HepG2 (cell line): ENCODE results near the gene ATG13.

Source experiments
- CHCHD3 ChIP-seq: sonication (generic); formaldehyde crosslinking; IDR thresholded peaks from 2 replicates; pipeline ENCODE4 v1.8.0; 2022; ENCODE audit warnings: mild to moderate bottlenecking, missing genetic modification reagents, moderate library complexity
- EP300 ChIP-seq, 3 experiments: sonication (generic) in 1 of 3; formaldehyde crosslinking in 1 of 3; IDR thresholded peaks; 2 replicates each; pipeline versions ENCODE4 v1.5.1 to v1.6.1; 2011 to 2020; ENCODE audit warnings: low read depth in 2 of 3, low read length in 2 of 3, borderline replicate concordance in 1 of 3, improper control_type of control experiment in 1 of 3, mild to moderate bottlenecking in 1 of 3, missing genetic modification reagents in 1 of 3, moderate library complexity in 1 of 3
- JUNB ChIP-seq: sonication (generic); formaldehyde crosslinking; IDR thresholded peaks from 2 replicates; pipeline ENCODE4 v1.8.0; 2022; ENCODE audit warnings: missing genetic modification reagents, mild to moderate bottlenecking, borderline replicate concordance
- KLF11 ChIP-seq: IDR thresholded peaks from 2 replicates; pipeline ENCODE4 v1.6.1; 2016; ENCODE audit warnings: missing compliant biosample characterization
- NFE2 ChIP-seq: sonication (generic); formaldehyde crosslinking; IDR thresholded peaks from 2 replicates; pipeline ENCODE4 v1.4.0; 2020; ENCODE audit warnings: missing genetic modification reagents
- RAD21 ChIP-seq: fragments of 450-650 bp; formaldehyde crosslinking; IDR thresholded peaks from 2 replicates; pipeline ENCODE4 v1.5.0; 2020; ENCODE audit warnings: mild to moderate bottlenecking
- SRF ChIP-seq: IDR thresholded peaks from 2 replicates; pipeline ENCODE4 v1.6.1; 2011; ENCODE audit warnings: mild to moderate bottlenecking, low read depth, low read length, moderate library complexity
- TAF1 ChIP-seq: sonication (generic); formaldehyde crosslinking; IDR thresholded peaks from 2 replicates; pipeline ENCODE4 v1.4.0; 2020; ENCODE audit warnings: missing genetic modification reagents
- TOE1 ChIP-seq: sonication (generic); formaldehyde crosslinking; IDR thresholded peaks from 2 replicates; pipeline ENCODE4 v1.4.0; 2020; ENCODE audit warnings: mild to moderate bottlenecking, missing genetic modification reagents
- TF ChIP-seq, protein P1 (sequence below): sonication (generic); formaldehyde crosslinking; IDR thresholded peaks from 2 replicates; pipeline ENCODE4 v1.8.1; 2022; ENCODE audit warnings: low read depth, mild to moderate bottlenecking, missing genetic modification reagents
- TF ChIP-seq, protein P2 (sequence below): sonication (generic); formaldehyde crosslinking; IDR thresholded peaks from 2 replicates; pipeline ENCODE4 v1.4.0; 2020; ENCODE audit warnings: missing genetic modification reagents, mild to moderate bottlenecking, borderline replicate concordance
- TF ChIP-seq, protein P3 (sequence below): sonication (generic); formaldehyde crosslinking; IDR thresholded peaks from 2 replicates; pipeline ENCODE4 v1.5.0; 2020; ENCODE audit warnings: mild to moderate bottlenecking, missing genetic modification reagents, moderate library complexity
- TF ChIP-seq, protein P4 (sequence below): sonication (generic); formaldehyde crosslinking; IDR thresholded peaks from 2 replicates; pipeline ENCODE4 v1.8.1; 2023; ENCODE audit warnings: missing genetic modification reagents, inconsistent platforms, borderline replicate concordance
- TF ChIP-seq, protein P5 (sequence below): IDR thresholded peaks from 2 replicates; pipeline ENCODE4 v1.6.1; 2012; ENCODE audit warnings: inconsistent platforms

DNA sequence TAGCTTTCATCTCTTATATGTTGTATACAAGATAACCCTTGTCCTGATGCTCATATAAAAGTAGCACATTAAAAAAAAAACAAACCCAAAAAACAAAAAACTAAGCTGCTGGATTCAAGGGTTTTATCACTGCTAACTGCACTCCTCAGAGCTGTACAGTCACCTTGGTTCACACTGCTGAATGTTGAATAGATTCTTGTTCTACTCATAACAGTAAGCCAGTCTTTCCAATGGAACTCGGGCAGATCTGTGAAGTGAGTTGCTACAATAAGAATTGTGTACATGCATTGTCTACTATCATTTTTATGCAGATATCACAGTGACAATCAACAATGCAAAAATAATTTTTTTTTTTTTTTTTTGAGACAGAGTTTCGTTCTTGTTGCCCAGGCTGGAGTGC is 5.0 kb upstream of the ATG13 start:
- TF ChIP-seq, protein P1, sequence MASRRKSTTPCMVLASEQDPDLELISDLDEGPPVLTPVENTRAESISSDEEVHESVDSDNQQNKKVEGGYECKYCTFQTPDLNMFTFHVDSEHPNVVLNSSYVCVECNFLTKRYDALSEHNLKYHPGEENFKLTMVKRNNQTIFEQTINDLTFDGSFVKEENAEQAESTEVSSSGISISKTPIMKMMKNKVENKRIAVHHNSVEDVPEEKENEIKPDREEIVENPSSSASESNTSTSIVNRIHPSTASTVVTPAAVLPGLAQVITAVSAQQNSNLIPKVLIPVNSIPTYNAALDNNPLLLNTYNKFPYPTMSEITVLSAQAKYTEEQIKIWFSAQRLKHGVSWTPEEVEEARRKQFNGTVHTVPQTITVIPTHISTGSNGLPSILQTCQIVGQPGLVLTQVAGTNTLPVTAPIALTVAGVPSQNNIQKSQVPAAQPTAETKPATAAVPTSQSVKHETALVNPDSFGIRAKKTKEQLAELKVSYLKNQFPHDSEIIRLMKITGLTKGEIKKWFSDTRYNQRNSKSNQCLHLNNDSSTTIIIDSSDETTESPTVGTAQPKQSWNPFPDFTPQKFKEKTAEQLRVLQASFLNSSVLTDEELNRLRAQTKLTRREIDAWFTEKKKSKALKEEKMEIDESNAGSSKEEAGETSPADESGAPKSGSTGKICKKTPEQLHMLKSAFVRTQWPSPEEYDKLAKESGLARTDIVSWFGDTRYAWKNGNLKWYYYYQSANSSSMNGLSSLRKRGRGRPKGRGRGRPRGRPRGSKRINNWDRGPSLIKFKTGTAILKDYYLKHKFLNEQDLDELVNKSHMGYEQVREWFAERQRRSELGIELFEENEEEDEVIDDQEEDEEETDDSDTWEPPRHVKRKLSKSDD, result no peak
- TF ChIP-seq RAD21 (CRISPR knock-in tag) (no peak), NFE2 (CRISPR knock-in tag) (no peak), JUNB (CRISPR knock-in tag) (no peak), CHCHD3 (CRISPR knock-in tag) (no peak), KLF11 (CRISPR knock-in tag) (no peak), TOE1 (no peak), SRF (no peak), EP300 (IDR thresholded peaks at IDR 0.05; ENCODE audit: low read depth in 2 of 2, low read length in 2 of 2) (no peak), EP300 (CRISPR knock-in tag; IDR thresholded peaks at IDR 0.05; ENCODE audit: borderline replicate concordance) (no peak), TAF1 (no peak)
- TF ChIP-seq, protein P2, sequence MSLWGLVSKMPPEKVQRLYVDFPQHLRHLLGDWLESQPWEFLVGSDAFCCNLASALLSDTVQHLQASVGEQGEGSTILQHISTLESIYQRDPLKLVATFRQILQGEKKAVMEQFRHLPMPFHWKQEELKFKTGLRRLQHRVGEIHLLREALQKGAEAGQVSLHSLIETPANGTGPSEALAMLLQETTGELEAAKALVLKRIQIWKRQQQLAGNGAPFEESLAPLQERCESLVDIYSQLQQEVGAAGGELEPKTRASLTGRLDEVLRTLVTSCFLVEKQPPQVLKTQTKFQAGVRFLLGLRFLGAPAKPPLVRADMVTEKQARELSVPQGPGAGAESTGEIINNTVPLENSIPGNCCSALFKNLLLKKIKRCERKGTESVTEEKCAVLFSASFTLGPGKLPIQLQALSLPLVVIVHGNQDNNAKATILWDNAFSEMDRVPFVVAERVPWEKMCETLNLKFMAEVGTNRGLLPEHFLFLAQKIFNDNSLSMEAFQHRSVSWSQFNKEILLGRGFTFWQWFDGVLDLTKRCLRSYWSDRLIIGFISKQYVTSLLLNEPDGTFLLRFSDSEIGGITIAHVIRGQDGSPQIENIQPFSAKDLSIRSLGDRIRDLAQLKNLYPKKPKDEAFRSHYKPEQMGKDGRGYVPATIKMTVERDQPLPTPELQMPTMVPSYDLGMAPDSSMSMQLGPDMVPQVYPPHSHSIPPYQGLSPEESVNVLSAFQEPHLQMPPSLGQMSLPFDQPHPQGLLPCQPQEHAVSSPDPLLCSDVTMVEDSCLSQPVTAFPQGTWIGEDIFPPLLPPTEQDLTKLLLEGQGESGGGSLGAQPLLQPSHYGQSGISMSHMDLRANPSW (CRISPR knock-in tag), result no peak
- TF ChIP-seq, protein P3, sequence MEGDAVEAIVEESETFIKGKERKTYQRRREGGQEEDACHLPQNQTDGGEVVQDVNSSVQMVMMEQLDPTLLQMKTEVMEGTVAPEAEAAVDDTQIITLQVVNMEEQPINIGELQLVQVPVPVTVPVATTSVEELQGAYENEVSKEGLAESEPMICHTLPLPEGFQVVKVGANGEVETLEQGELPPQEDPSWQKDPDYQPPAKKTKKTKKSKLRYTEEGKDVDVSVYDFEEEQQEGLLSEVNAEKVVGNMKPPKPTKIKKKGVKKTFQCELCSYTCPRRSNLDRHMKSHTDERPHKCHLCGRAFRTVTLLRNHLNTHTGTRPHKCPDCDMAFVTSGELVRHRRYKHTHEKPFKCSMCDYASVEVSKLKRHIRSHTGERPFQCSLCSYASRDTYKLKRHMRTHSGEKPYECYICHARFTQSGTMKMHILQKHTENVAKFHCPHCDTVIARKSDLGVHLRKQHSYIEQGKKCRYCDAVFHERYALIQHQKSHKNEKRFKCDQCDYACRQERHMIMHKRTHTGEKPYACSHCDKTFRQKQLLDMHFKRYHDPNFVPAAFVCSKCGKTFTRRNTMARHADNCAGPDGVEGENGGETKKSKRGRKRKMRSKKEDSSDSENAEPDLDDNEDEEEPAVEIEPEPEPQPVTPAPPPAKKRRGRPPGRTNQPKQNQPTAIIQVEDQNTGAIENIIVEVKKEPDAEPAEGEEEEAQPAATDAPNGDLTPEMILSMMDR (CRISPR knock-in tag), result no peak
- TF ChIP-seq, protein P4, sequence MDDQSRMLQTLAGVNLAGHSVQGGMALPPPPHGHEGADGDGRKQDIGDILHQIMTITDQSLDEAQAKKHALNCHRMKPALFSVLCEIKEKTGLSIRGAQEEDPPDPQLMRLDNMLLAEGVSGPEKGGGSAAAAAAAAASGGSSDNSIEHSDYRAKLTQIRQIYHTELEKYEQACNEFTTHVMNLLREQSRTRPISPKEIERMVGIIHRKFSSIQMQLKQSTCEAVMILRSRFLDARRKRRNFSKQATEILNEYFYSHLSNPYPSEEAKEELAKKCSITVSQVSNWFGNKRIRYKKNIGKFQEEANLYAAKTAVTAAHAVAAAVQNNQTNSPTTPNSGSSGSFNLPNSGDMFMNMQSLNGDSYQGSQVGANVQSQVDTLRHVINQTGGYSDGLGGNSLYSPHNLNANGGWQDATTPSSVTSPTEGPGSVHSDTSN (CRISPR knock-in tag), result no peak
- TF ChIP-seq, protein P5, sequence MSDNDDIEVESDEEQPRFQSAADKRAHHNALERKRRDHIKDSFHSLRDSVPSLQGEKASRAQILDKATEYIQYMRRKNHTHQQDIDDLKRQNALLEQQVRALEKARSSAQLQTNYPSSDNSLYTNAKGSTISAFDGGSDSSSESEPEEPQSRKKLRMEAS, result no peak
